Body of pancreas (tissue), 4 donors: ENCODE results near the gene CBY1.

ENCODE experiments used
- CTCF ChIP-seq, 7 experiments: fragments of 450-650 bp in 4 of 7; fragments of 200-600 bp in 3 of 7; sonication (generic) in 3 of 7; IDR thresholded peaks; one replicate each; pipeline ENCODE4 v1.5.1; 2016 to 2019; ENCODE audit warnings: antibody characterized with exemption in 7 of 7
- POLR2A ChIP-seq, 3 donors: fragments of 450-650 bp; IDR thresholded peaks; one replicate each; pipeline ENCODE4 v1.6.1; 2016; ENCODE audit warnings: antibody characterized with exemption in 3 of 3, mild to moderate bottlenecking in 2 of 3

GRCh38 chr22:38649841-38650522 lies 6.5 kb upstream of the CBY1 start:
- TF ChIP-seq CTCF (IDR thresholded peaks at IDR 0.05), result no peak
- TF ChIP-seq POLR2A (IDR thresholded peaks at IDR 0.05), result no peak
